HG02840 (cell line): ENCODE measurements around the gene BPGM.
A peak's percentile ranks its signal among the peaks of the same experiment; 100 is the strongest.

ENCODE experiments used
- ATAC-seq: cut with Tn5 transposase; IDR thresholded peaks from one replicate; pipeline ENCODE4 v1.9.1; 2021; ENCODE audit warnings: mild to moderate bottlenecking, moderate library complexity, moderate number of reproducible peaks; ENCODE audit not compliant: unreplicated experiment, low FRiP score

The BPGM gene

DNA sequence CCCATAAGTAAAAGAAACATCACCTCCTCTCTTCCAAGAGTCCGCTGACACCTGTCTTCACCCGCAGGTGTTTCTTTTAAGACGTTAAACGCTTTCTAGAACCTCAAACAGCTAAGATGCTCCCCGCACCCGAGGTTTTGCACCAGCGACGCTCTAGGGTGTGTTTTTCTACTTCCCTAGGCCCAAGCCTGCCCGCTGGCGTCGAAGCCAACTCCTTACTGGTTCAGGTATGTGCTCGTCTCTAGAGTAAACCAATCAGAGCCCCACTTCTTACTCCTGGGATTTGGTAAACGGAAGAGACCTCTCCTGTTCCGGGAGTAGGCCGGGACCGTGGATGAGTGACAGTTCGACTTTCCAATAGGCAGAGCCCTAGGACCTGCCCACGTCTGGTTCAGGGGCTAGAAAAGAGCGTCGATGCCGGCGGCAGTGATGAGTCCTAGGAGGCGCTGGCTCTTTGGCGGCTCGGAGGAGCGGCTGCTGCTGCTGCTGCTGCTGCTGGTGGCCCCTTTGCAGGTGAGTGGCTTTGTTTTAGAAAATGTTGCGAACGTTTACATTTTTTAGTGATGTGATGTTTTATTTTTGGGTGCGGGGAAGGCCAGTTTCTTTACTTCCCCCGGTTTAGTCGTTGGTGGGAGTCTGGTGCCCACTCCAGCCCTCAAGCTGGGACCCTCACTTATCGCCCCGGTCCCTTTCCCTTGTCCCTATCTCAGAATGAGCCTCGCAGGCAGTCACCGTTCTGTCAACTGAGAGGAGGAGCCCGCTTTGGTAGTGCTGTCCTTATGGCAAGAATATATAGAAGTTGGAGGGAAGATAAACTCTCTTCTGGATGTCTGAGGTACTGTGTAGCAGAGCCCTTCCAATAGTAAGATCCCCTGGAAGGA is at the start of gene BPGM:
Gene BPGM (plus strand): TSS at position 429 of the 881 bp plus-strand sequence. CDS start 14,655 bp downstream, outside the sequence.
- ATAC-seq = peak; percentile 98

DNA sequence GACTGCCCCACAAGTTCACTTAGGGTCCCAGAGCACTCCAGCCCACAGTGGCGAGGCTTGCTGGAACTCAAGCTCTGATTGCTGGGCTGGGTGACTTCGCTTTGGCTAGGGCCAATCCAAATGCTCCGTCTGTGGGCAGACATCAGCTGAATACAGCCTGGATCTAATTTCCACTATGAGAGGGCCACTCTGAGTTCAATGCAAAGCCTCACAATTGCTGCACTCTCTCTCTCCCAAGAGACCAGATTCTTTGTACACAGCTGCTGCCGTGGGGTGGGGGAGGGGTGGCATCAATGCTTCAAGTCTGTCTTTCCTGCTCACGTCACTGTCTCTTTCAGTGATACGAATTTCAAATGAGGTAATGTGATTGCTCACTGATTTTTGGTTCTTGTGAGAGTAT is 47.3 kb upstream of the BPGM start:
- no peak for ATAC-seq

DNA sequence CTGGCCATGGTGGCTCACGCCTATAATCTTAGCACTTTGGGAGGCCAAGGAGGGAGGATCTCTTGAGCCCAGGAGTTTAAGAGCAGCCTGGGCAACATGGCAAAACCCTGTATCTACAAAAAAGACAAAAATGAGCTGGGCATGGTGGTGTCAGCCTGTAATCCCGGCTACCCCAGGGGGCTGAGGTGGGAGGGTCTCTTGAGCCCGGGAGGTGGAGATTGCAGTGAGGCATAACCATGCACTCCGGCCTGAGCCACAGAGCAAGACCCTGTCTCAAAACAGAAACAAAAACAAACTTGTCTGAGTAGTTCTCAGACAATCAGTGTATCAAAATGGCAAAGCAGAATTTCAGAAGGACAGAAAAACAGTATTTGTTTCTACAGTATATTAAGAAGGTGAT is 45.2 kb upstream of the BPGM start:
- no peak for ATAC-seq

DNA sequence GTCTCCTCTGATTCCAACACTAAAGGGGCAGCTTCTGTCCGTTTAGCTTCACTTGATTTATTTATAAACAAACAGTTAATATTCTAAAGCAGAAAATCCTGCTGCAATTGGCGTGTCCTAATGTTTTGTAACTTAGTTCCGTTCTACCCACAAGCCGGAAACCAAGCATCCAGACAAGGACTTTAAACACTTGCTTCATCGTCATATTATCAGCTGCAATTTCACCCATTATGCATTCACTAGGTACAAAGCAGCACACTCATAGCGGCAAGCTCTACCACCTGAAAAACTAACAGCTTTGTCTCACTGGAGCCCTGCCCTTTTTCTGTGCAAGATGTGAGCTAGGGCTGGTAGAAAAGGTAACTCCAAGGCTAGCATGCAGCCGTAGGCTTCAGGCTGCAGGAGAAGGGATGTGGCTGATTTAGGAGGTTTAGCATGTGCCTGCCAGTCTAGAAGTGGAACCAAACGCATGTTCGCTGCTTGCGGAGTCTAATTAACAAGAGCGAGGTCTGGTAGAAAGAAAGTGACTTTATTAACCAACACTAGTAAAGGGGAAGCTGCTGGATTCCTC is 43.7 kb upstream of the BPGM start:
- no peak for ATAC-seq

DNA sequence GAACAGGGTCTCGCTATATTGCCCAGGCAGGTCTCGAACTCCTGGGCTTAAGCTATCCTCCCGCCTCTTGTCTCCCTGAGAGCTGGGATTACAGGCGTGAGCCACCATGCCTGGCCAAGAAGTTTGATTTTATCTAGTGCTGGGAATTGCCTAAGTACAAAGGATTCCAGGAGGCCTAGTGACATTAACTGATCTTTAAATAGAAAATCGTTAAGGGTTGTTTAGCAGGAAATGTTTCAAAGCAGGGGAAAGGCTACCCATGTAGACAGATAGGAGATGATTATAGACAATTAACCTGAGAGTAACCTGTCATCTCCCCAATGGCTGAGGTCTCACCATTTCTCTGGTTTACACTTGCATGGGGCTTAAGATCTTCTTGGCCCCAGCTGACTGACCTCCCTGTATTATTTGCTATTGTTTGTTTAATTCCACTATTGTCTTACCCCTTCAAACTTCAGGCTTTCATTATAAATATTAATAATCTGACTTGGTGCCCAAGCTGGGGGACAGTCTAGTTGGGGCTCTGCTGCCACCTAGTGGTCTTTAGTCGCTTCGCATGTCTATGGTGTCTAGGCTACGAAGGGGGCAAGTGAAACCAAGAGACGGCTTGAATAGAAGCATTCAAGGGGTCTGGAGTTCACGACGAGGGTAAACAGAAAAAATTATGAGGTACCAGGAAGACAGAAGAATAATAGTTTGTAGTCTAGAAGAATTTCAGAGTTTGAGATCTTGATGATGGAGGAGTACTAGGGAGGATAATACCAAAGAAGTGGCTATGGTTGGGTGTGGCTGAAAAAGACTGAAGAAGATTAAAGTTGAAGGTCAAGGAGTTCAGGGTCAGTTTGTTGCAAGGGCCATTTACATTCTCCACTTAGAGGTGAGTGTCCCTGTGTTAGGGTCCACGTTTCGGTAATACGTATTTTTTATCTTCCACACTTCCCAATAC is 40.4 kb upstream of the BPGM start:
- ATAC-seq = no peak

DNA sequence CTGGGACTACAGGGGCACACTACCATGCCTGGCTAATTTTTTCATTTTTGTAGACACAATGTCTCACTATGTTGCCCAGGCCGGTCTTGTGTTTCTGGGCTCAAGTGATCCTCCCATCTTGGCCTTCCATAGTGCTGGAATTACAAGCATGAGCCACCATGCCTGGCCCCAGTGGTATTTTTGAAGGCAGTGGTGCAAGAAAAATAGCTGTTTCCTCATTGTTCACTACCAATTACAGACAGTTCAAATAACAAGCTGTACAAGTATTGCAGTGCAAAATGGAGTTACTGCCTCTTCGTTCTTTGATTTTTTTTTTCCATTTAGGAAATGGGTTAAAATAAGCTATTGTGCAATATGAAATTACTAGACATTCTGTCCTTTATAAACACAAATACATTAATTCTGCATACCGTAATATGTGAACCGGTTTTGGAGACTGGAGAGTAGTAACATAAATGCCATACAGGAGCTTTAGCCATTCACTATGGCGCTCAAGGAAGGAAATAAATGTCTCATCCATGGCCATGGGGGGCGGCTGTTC is 35.0 kb upstream of the BPGM start:
- no peak for ATAC-seq

DNA sequence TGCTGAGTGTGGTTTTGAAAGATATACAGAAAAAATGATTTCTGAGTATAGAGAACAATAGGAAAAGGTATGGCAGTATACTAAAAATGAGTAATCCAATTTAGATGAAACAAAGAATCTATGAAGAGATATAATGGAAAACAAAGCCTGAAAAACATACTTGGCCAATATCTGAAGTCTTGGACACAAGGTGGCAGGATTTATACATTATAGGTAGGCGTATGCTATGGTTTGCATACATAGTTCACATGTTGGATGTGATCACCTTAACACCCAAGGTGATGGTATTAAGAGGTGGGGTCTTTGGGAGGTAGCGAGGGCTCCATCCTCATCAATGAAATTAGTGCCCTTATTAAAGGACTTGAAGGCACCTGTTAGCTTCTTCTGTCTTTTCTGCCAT is 34.5 kb upstream of the BPGM start:
- no peak for ATAC-seq

DNA sequence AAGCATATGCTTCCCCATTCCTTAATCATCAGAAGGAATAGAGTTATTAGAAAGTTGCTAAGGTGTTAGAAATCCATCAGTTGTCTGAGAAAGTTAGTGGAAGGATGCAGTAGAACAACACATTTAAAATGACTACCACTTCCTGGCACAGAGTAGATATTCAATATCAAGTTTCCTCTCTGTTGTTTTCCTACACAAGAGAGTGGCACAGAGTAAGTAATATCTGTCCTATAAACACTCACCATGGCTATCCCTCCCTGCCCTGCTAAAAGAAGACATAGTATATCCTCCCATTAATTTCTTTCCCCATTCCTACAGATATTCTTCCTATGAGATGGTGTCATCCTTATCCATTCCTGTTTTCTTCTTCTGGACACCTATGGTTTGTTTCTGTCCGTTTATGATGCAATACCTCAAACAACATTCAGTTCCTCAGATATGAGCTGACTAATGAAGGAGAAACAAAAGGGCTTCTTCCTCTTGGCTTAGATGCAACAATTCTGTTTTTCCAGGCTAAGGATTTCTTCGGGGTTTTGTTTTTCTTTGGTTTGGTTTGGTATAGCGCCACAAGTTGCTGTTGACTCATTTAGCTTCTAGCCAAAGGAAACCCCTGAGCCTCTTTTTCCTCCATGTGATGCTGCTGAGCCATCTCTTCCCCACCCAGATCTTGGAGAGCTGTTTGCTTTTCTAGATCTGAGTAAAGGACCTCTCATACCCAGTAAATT is 32.9 kb upstream of the BPGM start:
- no peak for ATAC-seq

DNA sequence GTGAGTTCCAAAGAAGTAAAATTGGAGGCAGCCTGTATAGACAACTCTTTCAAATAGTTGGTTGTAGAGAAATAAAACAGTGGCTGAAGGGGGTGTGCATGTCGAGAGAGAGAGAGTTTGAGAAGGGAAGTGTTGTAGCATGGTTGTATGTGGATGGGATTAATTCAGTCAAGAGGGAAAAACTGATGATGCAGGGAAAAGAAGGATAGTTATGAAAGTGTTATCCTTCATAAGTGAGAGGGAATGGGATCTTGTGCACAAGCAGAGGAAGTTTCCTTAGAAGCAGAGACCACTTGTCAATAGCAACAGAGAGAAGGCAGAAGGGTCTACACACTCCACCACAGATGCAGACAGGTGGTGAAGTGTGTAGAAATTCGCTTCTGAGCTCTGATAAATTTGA is 30.0 kb upstream of the BPGM start:
- ATAC-seq = no peak

DNA sequence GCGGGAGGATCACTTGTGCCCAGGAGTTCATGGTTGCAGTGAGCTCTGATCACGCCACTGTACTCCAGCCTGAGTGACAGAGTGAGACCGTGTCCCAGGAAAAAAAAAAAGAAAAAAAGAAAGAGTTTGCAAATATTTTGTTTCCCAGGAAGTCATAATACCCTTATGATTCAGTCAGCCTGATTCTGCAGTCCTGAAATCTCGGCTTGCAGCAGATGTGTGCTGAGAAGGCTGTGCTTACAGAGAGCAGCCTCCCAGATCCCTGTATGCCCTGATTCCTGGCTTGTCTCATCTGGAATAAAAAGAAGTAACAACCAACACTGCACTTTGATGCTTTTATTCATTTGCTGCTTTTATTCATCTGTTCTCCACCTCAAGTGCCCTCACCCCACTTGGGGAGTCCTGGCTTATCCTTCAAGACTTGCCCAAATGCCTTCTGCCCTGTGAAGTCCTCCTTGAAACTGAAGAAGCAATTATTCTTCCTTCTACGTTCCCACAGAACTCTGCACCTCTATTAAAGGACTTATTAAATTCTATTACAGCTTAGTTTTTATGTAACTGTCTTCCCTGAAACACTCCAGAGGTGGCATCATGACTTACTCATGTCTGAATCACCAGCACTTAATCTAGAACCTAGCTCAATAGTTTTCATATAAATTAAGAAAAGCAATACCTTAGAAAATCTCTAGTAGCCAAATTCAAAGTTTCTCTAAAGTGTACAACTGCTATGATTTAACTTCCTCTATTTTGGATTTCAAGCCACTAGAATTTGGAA is 27.7 kb upstream of the BPGM start:
- no peak for ATAC-seq

DNA sequence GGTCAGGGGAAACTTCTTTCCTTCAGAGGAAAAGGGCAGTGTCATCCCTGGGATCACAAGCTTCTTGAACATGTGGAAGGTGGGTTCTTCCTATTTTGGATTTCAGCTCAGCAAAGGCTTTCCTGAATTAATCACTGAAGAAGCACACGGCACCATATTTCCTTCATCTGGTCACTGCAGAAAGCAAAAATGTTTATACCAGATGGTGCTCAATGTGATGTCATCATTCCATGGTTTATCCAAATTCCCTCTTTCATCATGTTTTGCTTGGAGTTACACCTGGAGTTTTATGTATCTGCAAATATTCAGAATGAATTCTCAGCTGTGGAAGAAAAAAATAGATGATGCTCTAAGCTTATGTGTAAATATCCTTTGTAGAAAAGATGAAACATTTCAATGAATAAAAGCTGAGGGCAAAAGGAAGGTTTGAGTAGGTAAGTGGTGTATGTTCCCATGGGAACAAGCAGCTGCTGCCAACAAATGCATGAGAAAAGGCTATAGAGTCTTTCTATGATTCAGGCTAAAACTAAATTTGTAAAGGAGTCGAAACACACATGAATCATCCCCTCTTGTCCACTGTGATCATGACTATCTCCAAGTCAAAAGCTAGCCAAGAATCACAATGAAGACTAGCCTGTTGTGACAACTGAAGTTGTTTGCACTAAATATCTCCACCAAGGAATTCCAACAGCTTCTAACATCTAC is 26.9 kb upstream of the BPGM start:
- ATAC-seq = no peak

DNA sequence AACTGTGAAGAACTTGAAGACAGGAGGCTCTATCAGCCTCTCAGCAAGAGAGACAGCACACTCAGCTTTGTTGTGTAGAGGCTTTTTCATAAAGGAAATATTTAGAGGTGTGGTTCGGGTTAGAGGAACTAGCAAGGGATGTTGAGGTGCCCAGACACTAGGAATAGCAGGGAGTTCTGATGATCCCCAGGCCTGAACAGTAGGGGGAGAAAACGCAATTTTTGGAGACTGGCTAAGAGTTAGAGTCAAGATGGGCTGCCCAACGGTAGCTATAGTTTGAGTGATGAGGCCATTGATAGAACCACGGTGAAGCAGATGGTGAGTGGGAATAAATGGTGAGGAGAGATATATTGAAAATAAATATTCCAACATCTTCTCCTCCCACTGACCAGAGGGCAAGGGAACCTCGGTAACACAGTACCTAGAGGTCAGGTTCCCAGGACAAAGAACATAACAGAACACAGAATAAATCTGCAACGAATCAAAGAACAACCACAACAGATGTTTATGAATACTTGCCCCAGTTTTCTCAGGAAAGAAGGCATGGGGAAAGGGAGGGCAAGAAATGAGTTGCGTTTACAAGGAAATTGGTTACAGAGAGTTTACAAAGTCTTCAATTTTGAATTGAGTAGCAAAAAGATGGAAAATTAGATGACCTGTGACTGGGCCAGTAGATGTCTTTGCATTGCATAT is 24.2 kb upstream of the BPGM start:
- no peak for ATAC-seq

DNA sequence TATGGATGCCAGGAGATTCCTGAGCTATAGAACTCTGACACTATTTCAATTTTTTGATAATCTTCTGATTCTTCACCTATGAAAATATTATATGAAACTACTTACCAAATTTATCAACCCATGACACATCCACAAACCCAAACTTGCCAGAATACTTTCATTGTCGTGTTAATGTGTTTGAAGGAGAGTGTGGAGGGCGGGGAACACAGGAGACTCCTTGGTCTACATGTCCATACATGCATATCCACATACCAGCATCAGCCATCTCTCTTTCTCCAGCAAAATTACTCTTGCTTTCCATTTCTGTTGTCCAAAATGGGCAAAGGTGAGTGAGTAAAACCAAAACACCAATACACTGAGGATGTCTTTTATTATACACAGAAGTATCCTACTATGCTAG is 23.5 kb upstream of the BPGM start:
- ATAC-seq = no peak

DNA sequence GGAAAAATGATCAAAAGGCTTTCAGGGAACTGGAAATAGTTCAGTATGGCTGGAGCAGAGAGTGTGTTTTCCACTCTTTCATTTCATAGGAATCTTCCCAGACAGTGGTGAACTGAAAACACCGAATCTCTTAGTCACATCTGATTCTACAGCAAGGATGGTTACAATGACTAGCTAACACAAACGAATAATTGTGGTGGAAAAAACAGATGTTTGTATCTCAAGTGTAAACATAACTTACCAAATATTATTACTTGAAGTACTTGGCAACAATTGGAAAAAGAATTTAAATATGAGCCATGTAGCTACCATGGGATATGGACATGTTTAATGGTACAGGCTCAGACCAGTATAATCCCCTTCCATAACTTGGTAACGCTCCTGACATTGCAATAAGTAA is 21.1 kb upstream of the BPGM start:
- ATAC-seq = no peak

DNA sequence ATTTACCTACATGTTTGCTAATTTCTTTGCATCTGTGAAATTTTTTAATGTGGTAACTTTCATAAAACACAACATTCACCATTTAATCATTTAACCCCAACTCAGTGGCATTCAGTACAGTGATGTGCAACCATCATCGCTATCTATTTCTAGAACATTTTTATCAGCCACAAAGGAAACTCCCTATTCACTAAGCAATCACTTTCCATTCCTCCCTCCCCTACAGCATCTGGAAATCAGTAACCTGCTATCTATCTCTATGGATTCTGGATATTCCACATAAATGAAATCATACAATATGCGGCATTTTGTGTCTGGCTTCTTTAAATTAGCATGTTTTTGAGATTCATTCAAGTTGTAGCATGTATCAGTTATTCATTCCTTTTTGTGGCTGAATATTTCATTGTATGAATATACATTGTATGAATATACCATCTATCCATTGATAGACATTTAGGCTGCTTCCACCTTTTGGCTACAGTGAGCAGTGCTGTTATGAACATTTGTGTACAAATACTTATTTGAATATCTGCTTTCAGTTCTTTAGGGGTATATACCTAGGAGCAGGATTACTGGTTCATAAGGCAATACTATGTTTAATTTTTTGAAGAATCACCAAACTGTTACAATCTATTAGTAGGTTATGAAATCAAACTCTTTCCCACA is 19.4 kb upstream of the BPGM start:
- no peak for ATAC-seq

DNA sequence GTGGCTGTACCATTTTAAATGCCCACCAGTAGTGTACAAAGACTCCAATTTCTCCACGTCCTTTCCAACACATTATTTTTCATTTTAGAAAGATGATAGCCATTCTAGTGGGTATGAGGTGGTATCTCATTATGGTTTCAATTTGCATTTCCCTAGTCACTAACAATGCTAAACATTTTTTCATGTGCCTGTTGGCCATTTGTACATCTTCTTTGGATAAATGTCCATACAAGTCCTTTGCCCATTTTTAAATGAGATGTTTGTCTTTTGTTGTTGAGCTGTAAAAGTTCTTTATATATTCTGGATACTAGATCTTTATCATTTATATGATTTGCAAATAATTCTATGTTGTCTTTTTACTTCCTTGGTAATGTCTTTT is 18.9 kb upstream of the BPGM start:
- no peak for ATAC-seq

DNA sequence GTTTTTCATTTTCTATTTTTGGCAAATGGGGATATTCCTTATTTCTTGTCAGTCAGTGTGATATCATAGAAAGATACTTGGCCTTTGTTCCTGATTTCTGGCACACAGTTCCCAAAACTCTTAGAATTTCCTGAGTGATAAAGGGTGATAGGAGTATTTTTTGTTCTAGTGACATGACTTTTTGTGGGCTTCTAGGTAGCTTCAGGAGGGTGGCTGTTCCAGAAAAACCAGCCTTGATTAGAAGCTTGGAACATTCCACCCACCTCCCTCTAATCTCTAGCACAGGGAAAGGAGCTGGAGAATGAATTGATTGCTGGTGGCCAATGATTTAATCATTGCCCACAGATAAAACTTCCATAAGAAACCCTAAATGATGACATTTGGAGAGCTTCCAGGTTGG is 17.2 kb upstream of the BPGM start:
- ATAC-seq = no peak

DNA sequence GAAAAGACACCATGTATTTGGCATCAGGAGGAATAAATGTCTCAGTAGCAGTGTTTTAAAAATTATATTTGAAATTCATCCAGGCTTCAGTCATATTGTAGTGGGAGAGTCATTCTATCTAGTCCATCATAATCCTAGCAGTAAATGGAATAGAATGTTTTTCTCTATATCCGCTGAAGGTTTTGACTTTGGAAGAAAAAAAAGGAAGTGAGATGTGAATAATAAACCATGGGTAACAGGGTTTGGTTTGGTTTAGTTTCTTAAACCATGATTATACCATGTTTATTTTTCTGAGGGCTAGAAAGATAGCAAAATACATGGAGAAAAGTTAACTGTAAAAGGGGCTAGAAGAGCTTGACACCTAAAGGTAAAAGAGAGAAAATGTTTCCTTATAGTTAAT is 16.4 kb upstream of the BPGM start:
- no peak for ATAC-seq
